A549 (cell line): Measurements from ENCODE around the gene TEX9. TPM values are rescaled to one million over a fixed set of nuclear protein-coding genes. Genes with fewer than 3 reads are reported as not detected.

ENCODE experiments used
- ATAC-seq, 2 experiments: fragments of 200-7000 bp in 1 of 2; fragments of >200 bp in 1 of 2; cut with Nextera tagmentation in 1 of 2; cut with Tn5 transposase in 1 of 2; 3 replicates each; pipeline versions ENCODE4 v1.8.0 to v1.9.1; 2018 to 2020; ENCODE audit warnings: mild to moderate bottlenecking in 1 of 2, moderate library complexity in 1 of 2
- CTCF ChIA-PET: fragments of 300-600 bp; sonication (Branson Sonifier 250); formaldehyde crosslinking; extraction: SDS; loops from one replicate; lab custom pipeline; 2021; ENCODE audit warnings: antibody characterized with exemption, inconsistent platforms; lab: Yijun Ruan, JAX
- POLR2A ChIA-PET: fragments of 350-600 bp; formaldehyde crosslinking; extraction: SDS; loops from one replicate; lab custom pipeline; 2021; ENCODE audit warnings: antibody characterized with exemption, inconsistent platforms; lab: Yijun Ruan, JAX
- DNase-seq, 2 experiments: peaks; one replicate each; pipeline versions ENCODE4 v3.0.0 to v3.0.0-alpha.2; 2011 to 2016; ENCODE audit warnings: low read depth in 1 of 2, low spot score in 1 of 2
- FAIRE-seq: peaks from 2 replicates; lab custom pipeline; 2011; peaks lifted over from hg19 to GRCh38; lab: Jason Lieb, UNC
- H3K27ac ChIP-seq, 2 experiments: fragments of >200 bp; sonication (Bioruptor Twin); formaldehyde crosslinking; 3 replicates each; pipeline ENCODE4 v1.5.1; 2016 to 2017
- H3K4me1 ChIP-seq: fragments of >200 bp; sonication (Bioruptor Twin); formaldehyde crosslinking; 3 replicates; pipeline ENCODE4 v1.6.1; 2016
- H3K4me2 ChIP-seq: fragments of >200 bp; sonication (Bioruptor Twin); formaldehyde crosslinking; 3 replicates; pipeline ENCODE4 v1.6.1; 2016
- H3K4me3 ChIP-seq: fragments of >200 bp; sonication (Bioruptor Twin); formaldehyde crosslinking; 3 replicates; pipeline ENCODE4 v1.5.1; 2016
- H3K9me3 ChIP-seq: fragments of >200 bp; sonication (Bioruptor Twin); formaldehyde crosslinking; 3 replicates; pipeline ENCODE4 v1.6.1; 2016
- BHLHE40 ChIP-seq: IDR thresholded peaks from 2 replicates; pipeline ENCODE4 v1.6.1; 2012; ENCODE audit warnings: low read depth, low read length, inconsistent platforms
- CBX2 ChIP-seq: fragments of 200-600 bp; sonication (generic); IDR thresholded peaks from 2 replicates; pipeline ENCODE4 v1.6.1; 2016; ENCODE audit warnings: low read depth, mild to moderate bottlenecking, borderline replicate concordance
- EHMT2 ChIP-seq: fragments of 200-600 bp; sonication (generic); IDR thresholded peaks from 2 replicates; pipeline ENCODE4 v1.6.1; 2016; ENCODE audit warnings: antibody characterized with exemption, low read depth, mild to moderate bottlenecking, moderate library complexity
- EP300 ChIP-seq, 2 experiments: fragments of >200 bp; sonication (Bioruptor Twin); formaldehyde crosslinking; IDR thresholded peaks; 2 replicates in 1 of 2; 3 replicates in 1 of 2; pipeline ENCODE4 v1.6.1; 2016 to 2017
- ESRRA ChIP-seq: fragments of 150-350 bp; IDR thresholded peaks from 2 replicates; pipeline ENCODE4 v1.6.1; 2014; ENCODE audit warnings: mild to moderate bottlenecking, low read length, borderline replicate concordance
- FOSB ChIP-seq: fragments of 250-450 bp; sonication (Bioruptor Pico); IDR thresholded peaks from 2 replicates; pipeline ENCODE4 v1.5.0; 2020; ENCODE audit warnings: mild to moderate bottlenecking, moderate library complexity
- GATA3 ChIP-seq: IDR thresholded peaks from 2 replicates; pipeline ENCODE4 v1.6.1; 2012; ENCODE audit warnings: borderline replicate concordance
- HOXA7 ChIP-seq: fragments of 250-450 bp; sonication (Bioruptor Pico); IDR thresholded peaks from 2 replicates; pipeline ENCODE4 v1.5.0; 2020; ENCODE audit warnings: mild to moderate bottlenecking, moderate library complexity
- HOXB13 ChIP-seq: fragments of 250-450 bp; sonication (Bioruptor Pico); IDR thresholded peaks from 2 replicates; pipeline ENCODE4 v1.5.0; 2020; ENCODE audit warnings: low read depth, mild to moderate bottlenecking, moderate library complexity
- HOXB5 ChIP-seq: fragments of 250-450 bp; sonication (Bioruptor Pico); IDR thresholded peaks from 2 replicates; pipeline ENCODE4 v1.5.0; 2020; ENCODE audit warnings: mild to moderate bottlenecking, moderate library complexity
- JUNB ChIP-seq: fragments of >200 bp; sonication (Bioruptor Twin); formaldehyde crosslinking; IDR thresholded peaks from 2 replicates; pipeline ENCODE4 v1.6.1; 2016
- KDM1A ChIP-seq: fragments of 200-600 bp; sonication (generic); IDR thresholded peaks from 2 replicates; pipeline ENCODE4 v1.6.1; 2016; ENCODE audit warnings: low read depth, mild to moderate bottlenecking
- MYC ChIP-seq: IDR thresholded peaks from 2 replicates; pipeline ENCODE4 v1.6.1; 2012; ENCODE audit warnings: mild to moderate bottlenecking, inconsistent platforms, low read length, improper control_type of control experiment, borderline replicate concordance
- NFE2L2 ChIP-seq: fragments of 150-350 bp; conservative IDR thresholded peaks from 2 replicates; pipeline ENCODE4 v1.6.1; 2014; ENCODE audit warnings: low read length
- PHF8 ChIP-seq: fragments of 200-600 bp; sonication (generic); IDR thresholded peaks from 2 replicates; pipeline ENCODE4 v1.6.1; 2016; ENCODE audit warnings: low read depth, mild to moderate bottlenecking, antibody characterized with exemption, moderate library complexity, borderline replicate concordance
- RAD21 ChIP-seq, 2 experiments: fragments of >200 bp in 1 of 2; sonication (Bioruptor Twin) in 1 of 2; formaldehyde crosslinking in 1 of 2; IDR thresholded peaks in 1 of 2; conservative IDR thresholded peaks in 1 of 2; 2 replicates in 1 of 2; 3 replicates in 1 of 2; pipeline ENCODE4 v1.6.1; 2012 to 2018; ENCODE audit warnings: inconsistent platforms in 1 of 2
- RCOR1 ChIP-seq: fragments of 150-350 bp; IDR thresholded peaks from 2 replicates; pipeline ENCODE4 v1.6.1; 2014; ENCODE audit warnings: antibody characterized with exemption, low read length, low read depth
- SREBF2 ChIP-seq: fragments of 450-650 bp; IDR thresholded peaks from 2 replicates; pipeline ENCODE4 v1.6.1; 2014; ENCODE audit warnings: mild to moderate bottlenecking, moderate library complexity
- TFCP2L1 ChIP-seq: fragments of 250-450 bp; sonication (Bioruptor Pico); IDR thresholded peaks from 2 replicates; pipeline ENCODE4 v1.5.0; 2021; ENCODE audit warnings: mild to moderate bottlenecking
- TP53 ChIP-seq: fragments of 250-450 bp; sonication (Bioruptor Pico); IDR thresholded peaks from 2 replicates; pipeline ENCODE4 v1.5.0; 2021; ENCODE audit warnings: mild to moderate bottlenecking, moderate library complexity
- ZC3H11A ChIP-seq: fragments of 450-650 bp; IDR thresholded peaks from 2 replicates; pipeline ENCODE4 v1.6.1; 2014; ENCODE audit warnings: antibody characterized with exemption, mild to moderate bottlenecking
- ZFP36 ChIP-seq: fragments of 450-650 bp; IDR thresholded peaks from 2 replicates; pipeline ENCODE4 v1.6.1; 2014; ENCODE audit warnings: borderline replicate concordance; ENCODE audit not compliant: partially characterized antibody
- ZNF302 ChIP-seq: fragments of 250-450 bp; sonication (Bioruptor Pico); IDR thresholded peaks from 2 replicates; pipeline ENCODE4 v1.9.0; 2021; ENCODE audit warnings: inconsistent platforms, mild to moderate bottlenecking, moderate library complexity
- WGBS: methylation state at CpG from one replicate; pipeline ENCODE4 v1.1.6; 2017; ENCODE audit errors: missing lambda C conversion rate; 5-methylcytosine and 5-hydroxymethylcytosine counted together
- polyA plus RNA-seq, 4 experiments: library from polyadenylated mRNA; depleted of rRNA in 3 of 4; stranded (reverse); fragments of >200 nt; fragmentation: RNase III in 1 of 4; extraction: RNeasy Plus Mini Kit Qiagen cat#74134 plus additional on column Dnase treatment in 1 of 4; gene quantifications; 2 replicates in 3 of 4; 3 replicates in 1 of 4; pipeline ENCODE4 v1.2.3, GENCODE V29; 2011 to 2017
- TF ChIP-seq, protein P1 (sequence below): fragments of 150-350 bp; IDR thresholded peaks from 2 replicates; pipeline ENCODE4 v1.6.1; 2014; ENCODE audit warnings: low read depth, mild to moderate bottlenecking, low read length
- TF ChIP-seq, protein P2 (sequence below): fragments of >200 bp; sonication (Bioruptor Twin); formaldehyde crosslinking; IDR thresholded peaks from 3 replicates; pipeline ENCODE4 v1.5.1; 2016
- TF ChIP-seq, protein P3 (sequence below): fragments of 250-450 bp; sonication (Bioruptor Pico); IDR thresholded peaks from 2 replicates; pipeline ENCODE4 v1.5.0; 2021; ENCODE audit warnings: mild to moderate bottlenecking, moderate library complexity, borderline replicate concordance
- TF ChIP-seq, protein P4 (sequence below): fragments of 200-600 bp; sonication (generic); IDR thresholded peaks from 2 replicates; pipeline ENCODE4 v1.6.1; 2016; ENCODE audit warnings: antibody characterized with exemption, mild to moderate bottlenecking, moderate library complexity

TEX9 gene
- polyA plus RNA-seq, 2 of the 4 experiments (the other 2 are of a cell fraction) = 7.7 to 13.3 TPM

DNA sequence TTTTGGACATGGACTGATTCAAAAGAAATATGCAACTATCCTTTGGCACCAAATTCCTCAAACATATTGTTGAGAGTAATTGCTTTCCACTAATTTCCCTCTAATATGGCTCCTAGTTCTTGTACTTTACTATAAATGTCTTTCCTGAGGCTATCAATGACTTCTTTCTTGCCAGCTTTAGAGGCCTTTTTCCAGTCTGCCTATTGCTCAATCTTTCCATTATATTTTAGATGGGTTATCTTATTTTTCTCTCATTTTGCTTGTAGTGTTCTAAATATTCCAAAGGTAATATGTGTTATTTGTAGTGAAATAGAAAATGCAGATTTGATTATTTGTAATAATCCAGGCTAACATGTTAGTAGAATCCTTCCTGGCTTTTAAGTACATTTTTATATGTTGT is 11.5 kb upstream of the TEX9 start:
- ChIA-PET POLR2A (no interaction called here), CTCF (no interaction called here)
- Histone ChIP-seq H3K9me3 (no peaks in the 10 kb centered on the region), H3K27ac (no peak overlapping the region), H3K4me3 (no peak overlapping the region), H3K4me1 (no peaks in the 10 kb centered on the region), H3K4me2 (no peak overlapping the region)
- DNase-seq (no peak), ATAC-seq (no peak), FAIRE-seq (peak; percentile 79)
- TF ChIP-seq BHLHE40 (no peak), GATA3 (no peak), RAD21 (conservative IDR thresholded peaks at IDR 0.05 in 1 of 2, IDR thresholded peaks at IDR 0.05 in 1 of 2) (no peak), FOSB (CRISPR knock-in tag) (no peak), NFE2L2 (no peak), HOXB5 (CRISPR knock-in tag) (no peak), MYC (no peak), TP53 (CRISPR knock-in tag) (no peak), ZC3H11A (no peak), SREBF2 (no peak), RCOR1 (no peak), CBX2 (no peak), ESRRA (no peak), EHMT2 (no peak), EP300 (IDR thresholded peaks at IDR 0.05) (no peak), JUNB (no peak)
- TF ChIP-seq, protein P1, sequence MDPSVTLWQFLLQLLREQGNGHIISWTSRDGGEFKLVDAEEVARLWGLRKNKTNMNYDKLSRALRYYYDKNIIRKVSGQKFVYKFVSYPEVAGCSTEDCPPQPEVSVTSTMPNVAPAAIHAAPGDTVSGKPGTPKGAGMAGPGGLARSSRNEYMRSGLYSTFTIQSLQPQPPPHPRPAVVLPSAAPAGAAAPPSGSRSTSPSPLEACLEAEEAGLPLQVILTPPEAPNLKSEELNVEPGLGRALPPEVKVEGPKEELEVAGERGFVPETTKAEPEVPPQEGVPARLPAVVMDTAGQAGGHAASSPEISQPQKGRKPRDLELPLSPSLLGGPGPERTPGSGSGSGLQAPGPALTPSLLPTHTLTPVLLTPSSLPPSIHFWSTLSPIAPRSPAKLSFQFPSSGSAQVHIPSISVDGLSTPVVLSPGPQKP = no peak
- TF ChIP-seq, protein P2, sequence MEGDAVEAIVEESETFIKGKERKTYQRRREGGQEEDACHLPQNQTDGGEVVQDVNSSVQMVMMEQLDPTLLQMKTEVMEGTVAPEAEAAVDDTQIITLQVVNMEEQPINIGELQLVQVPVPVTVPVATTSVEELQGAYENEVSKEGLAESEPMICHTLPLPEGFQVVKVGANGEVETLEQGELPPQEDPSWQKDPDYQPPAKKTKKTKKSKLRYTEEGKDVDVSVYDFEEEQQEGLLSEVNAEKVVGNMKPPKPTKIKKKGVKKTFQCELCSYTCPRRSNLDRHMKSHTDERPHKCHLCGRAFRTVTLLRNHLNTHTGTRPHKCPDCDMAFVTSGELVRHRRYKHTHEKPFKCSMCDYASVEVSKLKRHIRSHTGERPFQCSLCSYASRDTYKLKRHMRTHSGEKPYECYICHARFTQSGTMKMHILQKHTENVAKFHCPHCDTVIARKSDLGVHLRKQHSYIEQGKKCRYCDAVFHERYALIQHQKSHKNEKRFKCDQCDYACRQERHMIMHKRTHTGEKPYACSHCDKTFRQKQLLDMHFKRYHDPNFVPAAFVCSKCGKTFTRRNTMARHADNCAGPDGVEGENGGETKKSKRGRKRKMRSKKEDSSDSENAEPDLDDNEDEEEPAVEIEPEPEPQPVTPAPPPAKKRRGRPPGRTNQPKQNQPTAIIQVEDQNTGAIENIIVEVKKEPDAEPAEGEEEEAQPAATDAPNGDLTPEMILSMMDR = no peak
- TF ChIP-seq, protein P3, sequence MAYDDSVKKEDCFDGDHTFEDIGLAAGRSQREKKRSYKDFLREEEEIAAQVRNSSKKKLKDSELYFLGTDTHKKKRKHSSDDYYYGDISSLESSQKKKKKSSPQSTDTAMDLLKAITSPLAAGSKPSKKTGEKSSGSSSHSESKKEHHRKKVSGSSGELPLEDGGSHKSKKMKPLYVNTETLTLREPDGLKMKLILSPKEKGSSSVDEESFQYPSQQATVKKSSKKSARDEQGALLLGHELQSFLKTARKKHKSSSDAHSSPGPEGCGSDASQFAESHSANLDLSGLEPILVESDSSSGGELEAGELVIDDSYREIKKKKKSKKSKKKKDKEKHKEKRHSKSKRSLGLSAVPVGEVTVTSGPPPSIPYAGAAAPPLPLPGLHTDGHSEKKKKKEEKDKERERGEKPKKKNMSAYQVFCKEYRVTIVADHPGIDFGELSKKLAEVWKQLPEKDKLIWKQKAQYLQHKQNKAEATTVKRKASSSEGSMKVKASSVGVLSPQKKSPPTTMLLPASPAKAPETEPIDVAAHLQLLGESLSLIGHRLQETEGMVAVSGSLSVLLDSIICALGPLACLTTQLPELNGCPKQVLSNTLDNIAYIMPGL (CRISPR knock-in tag) = no peak
- TF ChIP-seq, protein P4, sequence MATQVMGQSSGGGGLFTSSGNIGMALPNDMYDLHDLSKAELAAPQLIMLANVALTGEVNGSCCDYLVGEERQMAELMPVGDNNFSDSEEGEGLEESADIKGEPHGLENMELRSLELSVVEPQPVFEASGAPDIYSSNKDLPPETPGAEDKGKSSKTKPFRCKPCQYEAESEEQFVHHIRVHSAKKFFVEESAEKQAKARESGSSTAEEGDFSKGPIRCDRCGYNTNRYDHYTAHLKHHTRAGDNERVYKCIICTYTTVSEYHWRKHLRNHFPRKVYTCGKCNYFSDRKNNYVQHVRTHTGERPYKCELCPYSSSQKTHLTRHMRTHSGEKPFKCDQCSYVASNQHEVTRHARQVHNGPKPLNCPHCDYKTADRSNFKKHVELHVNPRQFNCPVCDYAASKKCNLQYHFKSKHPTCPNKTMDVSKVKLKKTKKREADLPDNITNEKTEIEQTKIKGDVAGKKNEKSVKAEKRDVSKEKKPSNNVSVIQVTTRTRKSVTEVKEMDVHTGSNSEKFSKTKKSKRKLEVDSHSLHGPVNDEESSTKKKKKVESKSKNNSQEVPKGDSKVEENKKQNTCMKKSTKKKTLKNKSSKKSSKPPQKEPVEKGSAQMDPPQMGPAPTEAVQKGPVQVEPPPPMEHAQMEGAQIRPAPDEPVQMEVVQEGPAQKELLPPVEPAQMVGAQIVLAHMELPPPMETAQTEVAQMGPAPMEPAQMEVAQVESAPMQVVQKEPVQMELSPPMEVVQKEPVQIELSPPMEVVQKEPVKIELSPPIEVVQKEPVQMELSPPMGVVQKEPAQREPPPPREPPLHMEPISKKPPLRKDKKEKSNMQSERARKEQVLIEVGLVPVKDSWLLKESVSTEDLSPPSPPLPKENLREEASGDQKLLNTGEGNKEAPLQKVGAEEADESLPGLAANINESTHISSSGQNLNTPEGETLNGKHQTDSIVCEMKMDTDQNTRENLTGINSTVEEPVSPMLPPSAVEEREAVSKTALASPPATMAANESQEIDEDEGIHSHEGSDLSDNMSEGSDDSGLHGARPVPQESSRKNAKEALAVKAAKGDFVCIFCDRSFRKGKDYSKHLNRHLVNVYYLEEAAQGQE = no peak

DNA sequence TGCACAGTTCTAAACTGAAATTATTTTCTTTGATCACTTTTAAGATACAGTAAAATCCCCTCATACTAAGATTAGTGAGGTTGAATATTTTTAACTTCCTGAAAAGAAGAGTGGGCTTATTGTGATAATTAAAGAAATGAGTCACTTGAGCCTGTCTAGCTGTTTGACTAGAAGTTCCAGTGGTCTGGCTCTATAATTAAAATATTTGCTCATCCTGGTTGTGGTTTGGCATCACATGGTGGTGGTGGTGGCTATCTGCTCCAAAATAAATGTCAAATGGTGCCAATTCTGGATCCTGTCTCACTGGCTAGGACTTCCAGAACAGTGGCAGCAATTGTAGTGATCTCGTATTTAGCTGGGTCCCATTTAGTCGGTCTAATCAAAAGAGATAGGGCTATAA is 8.6 kb upstream of the TEX9 start:
- no peak for ATAC-seq
- no peak for FAIRE-seq
- Histone ChIP-seq H3K4me1 (no peaks in the 10 kb centered on the region), H3K27ac (no peak overlapping the region), H3K4me2 (no peak overlapping the region), H3K9me3 (no peaks in the 10 kb centered on the region), H3K4me3 (no peak overlapping the region)
- no peak for DNase-seq
- ChIA-PET POLR2A (no interaction called here), CTCF (interaction anchor here (0.5 kb wide), 1 partner anchor 138 kb away, joined by 3 read pairs; no protein-coding TSS in a partner anchor)
- 72% methylated on average over 2 of the region's 2 CpGs for WGBS
- TF ChIP-seq HOXB13 = no peak
- TF ChIP-seq TFCP2L1 = no peak
- TF ChIP-seq ESRRA = no peak
- TF ChIP-seq HOXA7 = no peak
- TF ChIP-seq, protein P1 = no peak
- TF ChIP-seq KDM1A = no peak
- TF ChIP-seq, protein P3 (CRISPR knock-in tag) = no peak
- TF ChIP-seq ZNF302 = no peak
- no peak for TF ChIP-seq PHF8
- no peak for TF ChIP-seq ZFP36
